Vagina (tissue), 2 donors: Measurements from ENCODE around the gene AMFR.

Experiments
- CTCF ChIP-seq, 3 experiments: fragments of 450-650 bp in 2 of 3; fragments of 200-600 bp in 1 of 3; sonication (generic) in 1 of 3; IDR thresholded peaks; one replicate each; pipeline ENCODE4 v1.5.1; 2017 to 2019; ENCODE audit warnings: antibody characterized with exemption in 3 of 3, mild to moderate bottlenecking in 2 of 3, moderate library complexity in 2 of 3
- POLR2A ChIP-seq, 2 donors: fragments of 450-650 bp; IDR thresholded peaks; one replicate each; pipeline ENCODE4 v1.6.1; 2017; ENCODE audit warnings: antibody characterized with exemption in 2 of 2, mild to moderate bottlenecking in 2 of 2, moderate library complexity in 2 of 2
- POLR2AphosphoS5 ChIP-seq, 2 donors: sonication (generic); formaldehyde crosslinking; IDR thresholded peaks; one replicate each; pipeline ENCODE4 v1.9.0; 2017; ENCODE audit warnings: antibody characterized with exemption in 2 of 2, mild to moderate bottlenecking in 2 of 2, low read depth in 1 of 2; ENCODE audit not compliant: insufficient read depth in 1 of 2

GRCh38 chr16:56318827-56319140 lies 106.6 kb downstream of the AMFR start:
- no peak for TF ChIP-seq CTCF (IDR thresholded peaks at IDR 0.05)
- TF ChIP-seq POLR2A (IDR thresholded peaks at IDR 0.05): no peak
- no peak for TF ChIP-seq POLR2AphosphoS5 (IDR thresholded peaks at IDR 0.05; ENCODE audit: insufficient read depth in 1 of 2, low read depth in 1 of 2)
